ENCODE measurements around the gene RETREG2. TPM values are rescaled to one million over a fixed set of nuclear protein-coding genes. Genes with fewer than 3 reads are reported as not detected.

RETREG2 gene
- total and polyA plus RNA-seq, 9 donors, result 28.9 to 57.7 (median 46.2) TPM

DNA sequence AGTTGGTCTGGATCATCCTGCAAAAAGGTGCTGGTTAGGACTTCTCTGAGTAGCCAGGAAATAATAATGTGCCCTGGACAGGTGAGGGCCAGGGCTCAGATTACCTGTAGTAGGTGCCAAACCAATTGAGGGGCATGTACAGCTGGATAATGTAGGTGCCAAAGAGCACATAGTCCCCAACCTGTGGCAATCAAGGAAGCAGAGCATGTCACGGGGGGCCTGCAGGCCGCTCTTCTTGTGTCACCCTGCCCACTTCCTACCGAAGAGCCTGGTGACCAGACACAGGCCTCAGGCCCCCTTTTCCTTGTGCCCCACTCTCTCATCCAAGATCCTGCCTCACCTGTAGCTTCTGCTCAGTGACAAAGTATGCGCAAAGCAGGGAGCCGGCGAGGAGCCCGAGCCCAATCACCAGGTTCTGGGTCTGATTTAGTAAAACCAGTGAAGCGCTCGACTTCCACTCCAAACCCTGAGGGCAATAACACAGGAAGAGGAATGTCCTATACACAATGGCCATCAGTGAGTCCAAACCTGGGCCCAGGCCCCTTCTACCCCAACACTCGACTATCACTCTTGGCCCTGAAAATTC lies 35.5 kb downstream of the RETREG2 start:
- Histone ChIP-seq H3K36me3 (ENCODE audit: control insufficient read depth, insufficient read depth, low read length) (peaks cover 71% of the 10 kb centered on the region), H3K27ac (ENCODE audit: low read length) (no peak overlapping the region), H3K4me1 (ENCODE audit: control insufficient read depth, insufficient read depth, low read length) (peaks cover 20% of the 10 kb centered on the region), H3K4me3 (ENCODE audit: low read length) (no peak overlapping the region), H3K27me3 (ENCODE audit: control insufficient read depth, insufficient read depth, low read length) (no peaks in the 10 kb centered on the region), H3K9me3 (replicated peaks; ENCODE audit: control insufficient read depth, low read depth, low read length) (no peaks in the 10 kb centered on the region)
- WGBS (ENCODE audit: insufficient coverage), result 92% methylated on average over 10 of the region's 10 CpGs
- DNase-seq, result no peak

DNA sequence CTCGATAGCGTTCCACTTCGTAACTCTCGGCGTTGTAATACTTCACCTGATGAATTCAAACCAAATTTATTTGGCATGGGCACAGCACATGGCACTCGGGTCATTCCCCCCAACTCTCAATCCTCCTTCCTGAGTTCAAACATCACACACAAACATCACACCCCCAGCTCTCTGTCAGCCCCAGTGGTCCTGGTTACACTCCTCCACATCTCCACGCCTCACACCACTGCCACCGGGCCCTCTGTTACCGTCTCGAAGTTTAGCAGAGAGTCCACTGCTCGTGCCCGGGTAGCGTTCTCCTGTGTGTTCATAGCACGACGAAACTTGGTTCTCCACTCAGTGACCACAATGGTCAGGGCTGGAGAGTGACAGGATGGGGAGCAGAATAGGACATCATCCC lies 36.1 kb downstream of the RETREG2 start:
- Histone ChIP-seq H3K4me1 (ENCODE audit: control insufficient read depth, insufficient read depth, low read length) (peaks cover 23% of the 10 kb centered on the region), H3K9me3 (replicated peaks; ENCODE audit: control insufficient read depth, low read depth, low read length) (no peaks in the 10 kb centered on the region), H3K27ac (ENCODE audit: low read length) (no peak overlapping the region), H3K27me3 (ENCODE audit: control insufficient read depth, insufficient read depth, low read length) (no peaks in the 10 kb centered on the region), H3K4me3 (ENCODE audit: low read length) (no peak overlapping the region), H3K36me3 (ENCODE audit: control insufficient read depth, insufficient read depth, low read length) (peaks cover 65% of the 10 kb centered on the region)
- 94% methylated on average over 10 of the region's 15 CpGs for WGBS (ENCODE audit: insufficient coverage)
- no peak for DNase-seq

DNA sequence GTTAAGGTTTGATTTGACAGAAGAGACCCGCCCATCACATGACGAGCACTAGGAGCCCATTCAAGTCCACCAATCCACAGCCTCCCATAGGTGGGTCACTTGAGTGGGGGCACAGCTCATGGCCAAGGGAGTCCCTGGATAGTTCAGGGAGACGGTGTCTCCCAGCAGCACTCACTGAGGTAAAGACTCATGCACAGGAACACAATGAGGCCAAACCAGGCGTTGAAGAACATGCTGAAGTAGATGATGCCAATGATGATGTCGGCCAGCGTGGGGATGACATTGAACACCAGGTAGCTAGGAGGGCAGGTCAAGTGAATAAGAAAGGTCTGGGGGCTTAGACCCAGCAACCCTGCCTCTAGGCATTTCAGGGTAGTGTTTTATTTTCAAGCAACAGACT lies 36.7 kb downstream of the RETREG2 start:
- WGBS (ENCODE audit: insufficient coverage), result 90% methylated on average over 4 of the region's 6 CpGs
- DNase-seq, result no peak
- Histone ChIP-seq H3K4me1 (ENCODE audit: control insufficient read depth, insufficient read depth, low read length) (peaks cover 30% of the 10 kb centered on the region), H3K27ac (ENCODE audit: low read length) (no peak overlapping the region), H3K4me3 (ENCODE audit: low read length) (no peak overlapping the region), H3K36me3 (ENCODE audit: control insufficient read depth, insufficient read depth, low read length) (peaks cover 61% of the 10 kb centered on the region), H3K9me3 (replicated peaks; ENCODE audit: control insufficient read depth, low read depth, low read length) (no peaks in the 10 kb centered on the region), H3K27me3 (ENCODE audit: control insufficient read depth, insufficient read depth, low read length) (no peaks in the 10 kb centered on the region)

DNA sequence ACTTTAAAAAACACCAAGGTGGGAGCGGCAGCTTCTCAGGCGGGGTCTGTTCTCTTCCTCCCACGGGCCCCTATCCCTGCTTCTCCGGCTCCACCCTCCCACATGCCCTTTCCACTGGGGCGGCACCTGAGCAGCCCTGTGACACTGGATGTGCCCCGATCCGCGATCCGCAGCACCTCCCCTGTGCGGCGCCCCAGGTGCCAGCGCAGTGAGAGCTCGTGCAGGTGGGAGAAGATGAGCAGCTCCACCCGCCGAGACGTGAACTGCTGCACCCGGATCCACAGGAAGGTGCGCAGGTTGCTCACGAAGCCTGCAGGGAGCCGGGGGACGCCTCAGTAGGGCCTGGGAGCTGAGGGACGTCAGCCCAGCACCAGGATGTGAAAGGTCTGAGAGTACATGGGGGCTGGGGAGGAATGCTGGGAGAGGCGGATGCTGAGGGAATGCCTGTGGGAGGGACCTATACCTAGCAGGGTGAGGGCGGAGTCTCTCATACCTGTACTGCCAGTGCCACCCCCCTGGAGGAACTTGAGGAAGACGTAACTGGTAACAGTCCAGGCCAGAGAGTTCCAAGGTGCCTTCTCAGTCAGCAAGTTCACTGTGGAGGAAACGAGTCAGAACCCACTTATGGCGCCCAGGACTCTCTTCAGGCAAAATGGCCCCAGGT lies 37.9 kb downstream of the RETREG2 start:
- Histone ChIP-seq H3K27ac (ENCODE audit: low read length) (no peak overlapping the region), H3K4me1 (ENCODE audit: control insufficient read depth, insufficient read depth, low read length) (peaks cover 38% of the 10 kb centered on the region), H3K4me3 (ENCODE audit: low read length) (no peak overlapping the region), H3K9me3 (replicated peaks; ENCODE audit: control insufficient read depth, low read depth, low read length) (no peaks in the 10 kb centered on the region), H3K27me3 (ENCODE audit: control insufficient read depth, insufficient read depth, low read length) (no peaks in the 10 kb centered on the region), H3K36me3 (ENCODE audit: control insufficient read depth, insufficient read depth, low read length) (peaks cover 62% of the 10 kb centered on the region)
- 90% methylated on average over 21 of the region's 27 CpGs for WGBS (ENCODE audit: insufficient coverage)
- no peak for DNase-seq

DNA sequence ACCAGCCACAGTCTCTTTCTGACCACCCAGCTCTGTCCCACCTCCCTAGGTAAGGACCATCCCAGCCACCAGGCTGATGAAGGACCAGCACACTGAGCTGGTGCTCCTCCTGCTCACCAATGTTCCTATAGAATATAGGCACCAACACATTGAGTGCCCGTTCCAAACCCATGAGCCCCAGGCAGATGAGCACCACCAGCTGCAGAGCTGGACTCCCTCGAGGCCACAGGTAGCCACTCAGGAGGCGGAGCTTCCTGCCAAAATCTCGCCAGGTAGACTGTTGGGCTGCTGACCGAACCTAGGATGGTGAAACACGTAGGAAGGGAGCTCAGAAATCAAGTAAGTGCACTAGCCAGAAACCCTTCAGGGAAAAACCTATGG lies 38.5 kb downstream of the RETREG2 start:
- H3K36me3 ChIP-seq (ENCODE audit: control insufficient read depth, insufficient read depth, low read length), result peaks cover 64% of the 10 kb centered on the region
- 80% methylated on average over 5 of the region's 6 CpGs for WGBS (ENCODE audit: insufficient coverage)
- peaks cover 43% of the 10 kb centered on the region for H3K4me1 ChIP-seq (ENCODE audit: control insufficient read depth, insufficient read depth, low read length)
- no peaks in the 10 kb centered on the region for H3K9me3 ChIP-seq (replicated peaks; ENCODE audit: control insufficient read depth, low read depth, low read length)
- DNase-seq, result no peak
- no peak overlapping the region for H3K4me3 ChIP-seq (ENCODE audit: low read length)
- no peaks in the 10 kb centered on the region for H3K27me3 ChIP-seq (ENCODE audit: control insufficient read depth, insufficient read depth, low read length)
- H3K27ac ChIP-seq (ENCODE audit: low read length), result no peak overlapping the region

DNA sequence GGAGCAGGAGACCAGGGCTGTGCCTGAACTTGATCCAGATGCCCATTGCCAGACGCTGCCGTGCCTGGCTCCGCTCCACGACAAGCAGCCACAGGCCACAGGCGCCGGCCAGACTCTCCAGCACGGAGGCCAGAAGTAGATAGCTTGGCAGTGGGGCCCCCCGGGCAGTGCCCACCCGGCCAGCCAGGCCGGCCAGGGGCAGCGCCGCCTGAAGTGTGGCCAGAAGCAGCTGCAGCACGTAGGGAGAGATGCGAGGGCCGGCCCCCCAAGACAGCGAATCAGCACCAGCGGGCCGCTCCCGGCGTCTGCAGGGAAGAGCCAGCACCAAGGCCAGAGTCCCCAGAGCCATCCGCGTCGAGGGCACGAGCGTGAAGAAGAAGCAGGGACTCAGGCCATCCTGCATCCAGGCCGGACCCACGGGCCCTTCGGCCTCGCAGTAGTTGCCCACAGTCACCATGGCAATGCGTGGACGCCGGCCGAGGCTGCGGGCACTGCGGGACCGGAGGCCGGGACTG lies 40.2 kb downstream of the RETREG2 start:
- Histone ChIP-seq H3K4me3 (ENCODE audit: low read length) (peak overlapping the region; percentile 67), H3K36me3 (ENCODE audit: control insufficient read depth, insufficient read depth, low read length) (peaks cover 69% of the 10 kb centered on the region), H3K9me3 (replicated peaks; ENCODE audit: control insufficient read depth, low read depth, low read length) (no peaks in the 10 kb centered on the region), H3K27me3 (ENCODE audit: control insufficient read depth, insufficient read depth, low read length) (no peaks in the 10 kb centered on the region), H3K27ac (ENCODE audit: low read length) (peak overlapping the region; percentile 98), H3K4me1 (ENCODE audit: control insufficient read depth, insufficient read depth, low read length) (peaks cover 52% of the 10 kb centered on the region)
- peak; percentile 79 for DNase-seq
- WGBS (ENCODE audit: insufficient coverage), result under 1% methylated on average over 37 of the region's 37 CpGs

DNA sequence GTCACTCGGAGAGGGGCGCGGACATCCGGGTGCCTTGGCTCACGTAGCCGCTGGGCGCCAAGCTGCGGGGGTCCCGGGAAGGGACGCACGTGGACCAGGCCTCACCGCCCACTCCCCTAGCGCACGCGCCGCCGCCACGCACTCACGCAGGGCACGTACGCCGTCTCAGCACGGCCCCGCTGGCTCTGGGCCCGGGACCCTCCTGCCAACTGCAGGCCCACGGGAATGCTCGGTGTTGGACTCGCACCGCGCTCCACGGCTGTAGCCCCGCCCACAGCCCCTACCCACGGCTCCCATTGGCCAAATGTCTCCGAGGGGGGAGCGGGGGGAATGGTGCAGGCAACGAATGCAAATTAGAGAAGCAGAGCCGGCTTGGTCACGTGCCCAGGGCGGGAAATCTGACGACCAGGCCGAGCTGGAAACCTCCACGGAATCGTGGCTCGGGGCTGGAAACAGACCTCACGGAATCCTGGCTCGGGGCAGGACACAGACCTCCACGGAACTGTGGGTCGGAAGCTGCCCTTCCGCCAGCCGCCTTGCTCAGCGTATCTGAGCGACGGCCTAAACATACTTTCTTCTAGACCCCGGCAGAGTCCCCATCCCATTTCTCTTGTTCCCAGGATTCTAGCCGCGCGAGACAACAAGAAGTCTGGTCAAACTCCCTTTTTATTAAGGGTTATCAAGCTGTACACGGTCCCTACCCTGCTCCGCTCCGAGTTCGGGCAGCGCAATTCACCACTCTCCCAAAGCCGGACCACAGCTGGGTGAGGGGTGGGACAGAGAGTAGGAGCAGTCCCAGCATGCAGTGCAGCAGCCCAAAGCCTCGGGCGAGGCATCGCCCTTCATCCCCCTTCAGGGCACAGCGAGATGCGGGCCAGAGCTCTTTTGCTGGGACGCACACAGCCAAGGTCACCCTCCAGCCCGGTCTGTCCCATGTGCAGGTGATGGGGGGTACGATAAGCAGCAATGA lies 40.9 kb downstream of the RETREG2 start, which contains the start of gene ABCB6:
ABCB6 (minus strand) TSS at position 227 of the 970 bp plus-strand sequence. CDS start 285 bp downstream, outside the sequence.
- Histone ChIP-seq H3K27ac (ENCODE audit: low read length) (peak within 1 kb of the TSS; percentile 98), H3K9me3 (replicated peaks; ENCODE audit: control insufficient read depth, low read depth, low read length) (no peaks in the 10 kb centered on the region), H3K4me3 (ENCODE audit: low read length) (peak within 1 kb of the TSS; percentile 67), H3K27me3 (ENCODE audit: control insufficient read depth, insufficient read depth, low read length) (no peaks in the 10 kb centered on the region), H3K36me3 (ENCODE audit: control insufficient read depth, insufficient read depth, low read length) (peaks cover 69% of the 10 kb centered on the region), H3K4me1 (ENCODE audit: control insufficient read depth, insufficient read depth, low read length) (peaks cover 52% of the 10 kb centered on the region)
- peak; percentile 99 for DNase-seq
- WGBS (ENCODE audit: insufficient coverage), result 2% methylated on average over 51 of the region's 71 CpGs

DNA sequence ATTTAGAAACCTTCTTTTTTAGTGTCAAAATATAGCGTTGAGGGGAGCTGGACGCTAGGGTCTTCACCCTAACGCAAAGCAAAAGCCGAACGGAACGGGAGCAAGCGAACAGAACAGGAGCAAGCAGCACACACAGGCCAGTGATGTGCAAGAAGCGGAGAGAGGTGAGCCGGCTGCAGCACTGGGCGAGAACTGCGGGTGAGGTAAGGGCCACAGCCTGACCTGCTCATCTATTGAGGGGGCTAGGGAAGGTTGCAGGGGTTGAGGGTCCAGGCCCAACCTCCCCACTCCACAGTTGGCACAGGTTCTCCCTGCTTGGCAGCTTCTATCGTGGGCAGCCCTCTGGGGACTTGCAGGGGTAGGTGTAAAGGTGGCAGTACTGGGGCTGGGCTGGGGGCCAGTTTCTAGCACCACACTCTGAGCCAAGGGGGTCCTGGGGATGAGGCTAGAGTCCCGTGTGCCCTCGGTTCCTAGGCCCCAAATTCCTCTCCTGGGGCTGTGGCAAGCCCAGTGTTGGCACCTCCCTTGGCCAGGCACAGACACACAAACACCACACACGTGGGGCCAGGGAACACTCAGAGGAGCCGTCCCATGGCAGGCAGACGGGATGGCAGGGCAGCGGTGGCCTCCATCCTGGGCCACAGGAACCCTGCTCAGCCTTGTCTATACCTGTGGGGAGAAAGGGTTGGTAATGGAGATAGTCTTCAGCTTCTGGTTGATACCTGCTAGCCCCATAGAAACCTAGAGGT lies 41.9 kb downstream of the RETREG2 start:
- no peaks in the 10 kb centered on the region for H3K27me3 ChIP-seq (ENCODE audit: control insufficient read depth, insufficient read depth, low read length)
- H3K9me3 ChIP-seq (replicated peaks; ENCODE audit: control insufficient read depth, low read depth, low read length), result no peaks in the 10 kb centered on the region
- 81% methylated on average over 14 of the region's 18 CpGs for WGBS (ENCODE audit: insufficient coverage)
- peaks cover 69% of the 10 kb centered on the region for H3K36me3 ChIP-seq (ENCODE audit: control insufficient read depth, insufficient read depth, low read length)
- no peak overlapping the region for H3K4me3 ChIP-seq (ENCODE audit: low read length)
- peak overlapping the region; percentile 98 for H3K27ac ChIP-seq (ENCODE audit: low read length)
- no peak for DNase-seq
- peaks cover 52% of the 10 kb centered on the region for H3K4me1 ChIP-seq (ENCODE audit: control insufficient read depth, insufficient read depth, low read length)

DNA sequence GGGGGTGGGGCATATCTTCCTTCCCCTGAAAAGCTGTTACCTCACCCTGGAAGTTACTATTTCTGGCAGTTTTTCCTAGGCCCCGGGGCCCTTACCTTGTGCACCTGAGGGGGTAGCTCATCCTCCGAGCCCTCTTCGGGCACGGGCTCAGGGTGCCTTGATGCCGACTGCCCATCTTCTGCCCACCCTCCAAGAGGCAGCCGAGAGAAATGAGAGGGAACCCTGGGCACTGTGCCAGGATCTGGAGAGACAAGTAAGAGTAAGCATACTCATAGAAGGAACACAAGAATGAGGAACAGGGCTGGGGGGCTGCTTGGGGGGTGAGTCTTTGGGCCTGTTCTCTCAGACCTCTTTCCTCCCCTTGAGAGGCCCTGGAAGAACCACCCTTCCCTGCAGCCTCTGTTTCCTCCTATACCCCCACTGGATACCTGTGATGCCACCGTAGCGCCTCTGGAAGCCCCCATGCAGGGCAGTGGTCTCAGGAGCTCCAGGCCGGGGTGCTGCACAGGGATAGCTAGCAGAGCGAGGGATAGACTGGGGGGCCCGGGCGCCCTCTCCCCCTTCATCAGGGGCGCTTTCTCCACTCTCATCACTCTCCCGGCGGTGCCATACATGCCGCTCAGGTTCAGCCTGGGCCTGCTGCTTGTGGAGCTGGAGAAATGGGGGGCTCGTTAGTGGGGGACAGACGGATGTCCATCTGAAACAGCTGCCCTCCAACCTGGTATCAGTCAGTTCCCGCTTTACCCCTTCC lies 42.8 kb downstream of the RETREG2 start:
- no peaks in the 10 kb centered on the region for H3K9me3 ChIP-seq (replicated peaks; ENCODE audit: control insufficient read depth, low read depth, low read length)
- 95% methylated on average over 7 of the region's 19 CpGs for WGBS (ENCODE audit: insufficient coverage)
- no peaks in the 10 kb centered on the region for H3K27me3 ChIP-seq (ENCODE audit: control insufficient read depth, insufficient read depth, low read length)
- peaks cover 52% of the 10 kb centered on the region for H3K4me1 ChIP-seq (ENCODE audit: control insufficient read depth, insufficient read depth, low read length)
- H3K36me3 ChIP-seq (ENCODE audit: control insufficient read depth, insufficient read depth, low read length), result peaks cover 72% of the 10 kb centered on the region
- no peak overlapping the region for H3K4me3 ChIP-seq (ENCODE audit: low read length)
- peak; percentile 27 for DNase-seq
- no peak overlapping the region for H3K27ac ChIP-seq (ENCODE audit: low read length)
